Right lobe of liver (tissue), 6 donors: ENCODE measurements around the gene GALNTL6. TPM values are rescaled to one million over a fixed set of nuclear protein-coding genes. Genes with fewer than 3 reads are reported as not detected.

ENCODE experiments used
- ATAC-seq, 4 donors: fragments of 200-7000 bp; cut with Tn5 transposase; one replicate each; pipeline ENCODE4 v1.9.1; 2020; ENCODE audit warnings: mild to moderate bottlenecking in 4 of 4, moderate library complexity in 4 of 4
- DNase-seq, 3 donors: peaks; one replicate each; pipeline ENCODE4 v3.0.0-alpha.2; 2020
- H3K27ac ChIP-seq, 3 donors: fragments of 200-600 bp; one replicate each; pipeline ENCODE4 v1.8.0; 2022
- H3K27me3 ChIP-seq, 2 donors: fragments of 200-600 bp; one replicate each; pipeline ENCODE4 v1.8.0; 2022
- H3K36me3 ChIP-seq, 4 donors: fragments of 200-600 bp; sonication (generic) in 1 of 4; one replicate each; pipeline versions ENCODE4 v1.5.1 to v1.8.0; 2017 to 2022; ENCODE audit warnings: control low read depth in 1 of 4
- H3K4me1 ChIP-seq, 4 donors: fragments of 200-600 bp; sonication (generic) in 1 of 4; one replicate each; pipeline versions ENCODE4 v1.5.1 to v1.8.0; 2017 to 2022; ENCODE audit warnings: control low read depth in 1 of 4
- H3K4me3 ChIP-seq, 3 donors: fragments of 200-600 bp; one replicate each; pipeline ENCODE4 v1.8.0; 2022
- H3K9me3 ChIP-seq, 4 donors: fragments of 200-600 bp; sonication (generic) in 1 of 4; one replicate each; pipeline versions ENCODE4 v1.5.1 to v1.8.0; 2017 to 2022; ENCODE audit warnings: control low read depth in 1 of 4
- POLR2A ChIP-seq: fragments of 450-650 bp; IDR thresholded peaks from one replicate; pipeline ENCODE4 v1.6.1; 2017; ENCODE audit warnings: antibody characterized with exemption, mild to moderate bottlenecking
- WGBS: methylation state at CpG from one replicate; pipeline ENCODE4 v1.1.6; 2018; ENCODE audit warnings: low coverage, low lambda C conversion rate; ENCODE audit not compliant: insufficient coverage; ENCODE audit errors: missing lambda C conversion rate; 5-methylcytosine and 5-hydroxymethylcytosine counted together
- intact Hi-C, 2 donors: fragments of 100-400 bp; cut with DNase I; formaldehyde crosslinking; loops; one replicate each; pipeline versions ENCODE4 v1.11.2 to v1.14.1; 2022
- total RNA-seq, 6 experiments: library from RNA; depleted of rRNA in 2 of 6; stranded (reverse); fragments of >200 nt in 2 of 6; fragmentation: NEBNext Ultra II Directional in 3 of 6; extraction: Animal tissue kit (Norgen Biotek cat#: 25700) in 3 of 6; gene quantifications; one replicate each; pipeline versions ENCODE4 v1.1.0 to v1.2.4, GENCODE V29; 2016 to 2023
- TF ChIP-seq, protein P1 (sequence below), 4 donors: fragments of 200-600 bp in 3 of 4; fragments of 450-650 bp in 1 of 4; IDR thresholded peaks; one replicate each; pipeline versions ENCODE4 v1.5.1 to v1.8.0; 2016 to 2022; ENCODE audit warnings: antibody characterized with exemption in 4 of 4, mild to moderate bottlenecking in 2 of 4
- donor health status: DM: no; HTN: yes; CAD: no.
- donor health status: DM: no; HTN: no; CAD: no.
- donor health status: DM: no; HTN: no; CAD: no.
- donor health status: DM: no; HTN: yes; CAD: no.
- donor health status: DM: no; HTN: yes; CAD: no.

GALNTL6 gene
- total RNA-seq, 6 experiments from 2014 or later = 0.15 to 1.1 (median 0.30) TPM; not detected in 3

DNA sequence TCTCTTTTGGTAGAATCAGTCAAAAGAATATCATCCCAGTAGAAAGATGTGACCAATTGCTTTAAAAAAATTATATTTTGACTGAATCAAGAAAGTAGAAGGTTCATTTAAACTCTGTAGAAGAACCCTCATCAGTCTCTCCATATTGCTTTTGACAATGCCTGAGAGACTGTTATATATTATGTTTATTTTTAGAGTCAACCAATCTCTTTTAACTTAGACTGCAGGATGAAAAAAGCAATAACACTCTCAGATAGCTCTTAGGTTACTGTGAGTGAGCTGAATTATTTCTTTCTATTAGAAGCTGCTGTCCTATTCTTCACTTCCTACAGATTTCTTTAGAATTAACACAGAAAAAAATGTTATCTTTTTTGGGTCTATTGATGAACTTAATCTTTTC is 38.1 kb downstream of the GALNTL6 start:
- intact Hi-C loops = no loop called here
- Histone ChIP-seq H3K27ac (no peak overlapping the region), H3K4me1 (no peaks in the 10 kb centered on the region), H3K9me3 (no peaks in the 10 kb centered on the region), H3K36me3 (no peaks in the 10 kb centered on the region), H3K4me3 (no peak overlapping the region), H3K27me3 (no peaks in the 10 kb centered on the region)
- TF ChIP-seq POLR2A = no peak
- TF ChIP-seq, protein P1, sequence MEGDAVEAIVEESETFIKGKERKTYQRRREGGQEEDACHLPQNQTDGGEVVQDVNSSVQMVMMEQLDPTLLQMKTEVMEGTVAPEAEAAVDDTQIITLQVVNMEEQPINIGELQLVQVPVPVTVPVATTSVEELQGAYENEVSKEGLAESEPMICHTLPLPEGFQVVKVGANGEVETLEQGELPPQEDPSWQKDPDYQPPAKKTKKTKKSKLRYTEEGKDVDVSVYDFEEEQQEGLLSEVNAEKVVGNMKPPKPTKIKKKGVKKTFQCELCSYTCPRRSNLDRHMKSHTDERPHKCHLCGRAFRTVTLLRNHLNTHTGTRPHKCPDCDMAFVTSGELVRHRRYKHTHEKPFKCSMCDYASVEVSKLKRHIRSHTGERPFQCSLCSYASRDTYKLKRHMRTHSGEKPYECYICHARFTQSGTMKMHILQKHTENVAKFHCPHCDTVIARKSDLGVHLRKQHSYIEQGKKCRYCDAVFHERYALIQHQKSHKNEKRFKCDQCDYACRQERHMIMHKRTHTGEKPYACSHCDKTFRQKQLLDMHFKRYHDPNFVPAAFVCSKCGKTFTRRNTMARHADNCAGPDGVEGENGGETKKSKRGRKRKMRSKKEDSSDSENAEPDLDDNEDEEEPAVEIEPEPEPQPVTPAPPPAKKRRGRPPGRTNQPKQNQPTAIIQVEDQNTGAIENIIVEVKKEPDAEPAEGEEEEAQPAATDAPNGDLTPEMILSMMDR (IDR thresholded peaks at IDR 0.05) = no peak
- DNase-seq (no peak), ATAC-seq (no peak)

DNA sequence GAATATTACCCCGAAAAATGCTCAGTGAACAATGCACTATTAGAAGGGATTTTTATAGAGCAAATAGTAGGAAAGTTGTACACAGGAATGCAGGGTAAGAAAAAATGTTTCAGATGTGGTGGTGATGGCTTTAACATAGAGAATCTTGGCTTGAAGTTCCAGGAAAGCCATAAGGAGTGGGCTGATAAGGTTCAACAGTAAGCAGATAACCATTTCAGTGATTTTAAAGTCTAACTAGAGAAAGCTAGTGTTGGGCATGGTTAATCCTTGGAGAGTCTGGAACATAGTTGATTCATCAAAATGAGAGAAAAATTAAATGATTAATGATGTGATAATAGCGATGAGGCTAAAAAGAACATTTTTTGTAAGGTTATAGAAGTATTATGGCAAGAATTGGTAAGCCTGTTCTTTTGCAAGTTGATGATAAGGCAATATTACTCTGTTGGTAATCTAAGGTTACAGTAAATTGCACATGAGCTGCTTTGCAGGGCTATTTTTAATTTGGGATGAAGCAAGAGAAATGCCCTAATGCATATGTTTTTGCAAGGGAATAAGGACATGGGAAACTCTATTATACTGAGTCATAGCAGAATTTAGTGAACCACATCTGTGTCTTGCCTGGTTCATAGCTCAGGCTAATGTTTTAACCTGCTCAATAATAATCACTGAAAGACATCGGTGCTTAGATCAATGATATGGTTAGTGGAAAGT is 44.3 kb downstream of the GALNTL6 start:
- H3K9me3 ChIP-seq = no peaks in the 10 kb centered on the region
- 59% methylated on average over 3 of the region's 3 CpGs for WGBS
- no peak overlapping the region for H3K27ac ChIP-seq
- intact Hi-C loops = no loop called here
- no peaks in the 10 kb centered on the region for H3K4me1 ChIP-seq
- H3K27me3 ChIP-seq = no peaks in the 10 kb centered on the region
- ATAC-seq (no peak), DNase-seq (no peak)
- H3K4me3 ChIP-seq = no peak overlapping the region
- no peaks in the 10 kb centered on the region for H3K36me3 ChIP-seq
- TF ChIP-seq, protein P1 (IDR thresholded peaks at IDR 0.05) = no peak
- no peak for TF ChIP-seq POLR2A

DNA sequence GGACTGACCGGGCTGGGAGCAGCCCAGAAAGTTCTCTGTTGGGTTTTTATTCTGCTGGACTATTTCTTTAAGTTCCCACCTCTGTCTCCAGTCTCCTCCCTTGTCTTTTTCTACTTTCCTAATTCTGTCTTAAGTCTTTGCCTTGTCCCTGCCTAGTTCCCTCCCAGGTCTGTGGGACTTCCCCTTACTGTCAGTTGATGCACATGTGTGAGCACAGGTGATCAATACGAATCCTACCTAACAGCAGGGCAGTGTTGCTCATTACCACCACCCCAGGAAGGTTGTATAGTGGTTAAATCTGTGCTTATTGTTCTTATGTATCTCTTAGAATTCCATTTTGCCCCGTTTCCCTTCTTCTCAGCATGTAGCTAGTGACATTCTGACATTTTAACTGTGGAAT is 62.1 kb downstream of the GALNTL6 start:
- Histone ChIP-seq H3K4me1 (no peaks in the 10 kb centered on the region), H3K27me3 (no peaks in the 10 kb centered on the region), H3K36me3 (no peaks in the 10 kb centered on the region), H3K4me3 (no peak overlapping the region), H3K9me3 (no peaks in the 10 kb centered on the region), H3K27ac (no peak overlapping the region)
- WGBS = 48% methylated on average over 3 of the region's 3 CpGs
- DNase-seq = no peak
- no peak for ATAC-seq
- intact Hi-C loops = no loop called here
- no peak for TF ChIP-seq POLR2A
- TF ChIP-seq, protein P1 (IDR thresholded peaks at IDR 0.05) = no peak

DNA sequence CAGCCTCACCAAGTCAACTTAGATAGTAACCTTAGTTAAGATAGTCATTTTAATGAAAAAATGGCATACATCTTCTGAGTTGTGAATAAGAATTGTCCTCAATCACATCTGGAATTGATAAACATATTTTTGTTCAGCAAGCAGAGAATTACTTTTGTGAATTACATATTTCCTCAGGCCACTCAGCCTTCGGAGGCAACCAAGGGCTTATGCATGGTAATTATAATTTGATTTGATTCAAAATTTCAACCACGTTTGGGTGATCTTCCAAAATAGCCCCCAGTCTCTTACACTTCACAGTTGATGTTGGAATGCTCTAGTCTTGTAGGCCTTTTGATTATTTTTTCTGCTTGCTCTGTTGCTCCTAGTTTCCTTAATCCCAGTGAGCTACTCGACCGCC is 63.4 kb downstream of the GALNTL6 start:
- H3K9me3 ChIP-seq = no peaks in the 10 kb centered on the region
- H3K4me3 ChIP-seq = no peak overlapping the region
- no peak for ATAC-seq
- no peak for TF ChIP-seq POLR2A
- TF ChIP-seq, protein P1 (IDR thresholded peaks at IDR 0.05) = no peak
- H3K36me3 ChIP-seq = no peaks in the 10 kb centered on the region
- WGBS = 49% methylated on average over 4 of the region's 4 CpGs
- no peak for DNase-seq
- intact Hi-C loops = no loop called here
- no peak overlapping the region for H3K27ac ChIP-seq
- H3K27me3 ChIP-seq = no peaks in the 10 kb centered on the region
- H3K4me1 ChIP-seq = no peaks in the 10 kb centered on the region

DNA sequence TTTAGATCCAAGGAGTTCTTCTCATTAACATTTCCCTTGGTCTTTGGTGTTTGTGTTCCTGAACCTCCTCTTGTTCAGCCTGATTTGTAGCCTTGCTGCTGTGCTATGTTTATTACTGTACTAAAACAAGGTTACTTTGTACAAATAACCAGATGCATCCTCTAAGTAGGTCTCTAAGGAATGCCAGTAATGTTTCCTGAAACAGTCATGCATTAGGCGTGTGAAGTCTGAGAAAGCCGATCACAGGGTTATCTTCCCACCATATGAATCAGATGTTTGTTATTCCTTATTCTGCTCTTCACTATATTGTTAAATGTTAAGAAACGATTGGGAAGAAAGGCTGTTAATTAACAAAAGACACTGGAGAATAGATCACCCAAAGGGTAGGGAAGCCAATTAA is 66.9 kb downstream of the GALNTL6 start:
- ATAC-seq (no peak), DNase-seq (no peak)
- Histone ChIP-seq H3K27ac (no peak overlapping the region), H3K4me1 (no peaks in the 10 kb centered on the region), H3K36me3 (no peaks in the 10 kb centered on the region), H3K27me3 (no peaks in the 10 kb centered on the region), H3K9me3 (no peaks in the 10 kb centered on the region), H3K4me3 (no peak overlapping the region)
- 48% methylated on average over 3 of the region's 3 CpGs for WGBS
- TF ChIP-seq POLR2A = no peak
- TF ChIP-seq, protein P1 (IDR thresholded peaks at IDR 0.05) = no peak
- intact Hi-C loops = no loop called here
